Spleen (tissue), 11 donors: ENCODE results near the gene LMF2. TPM values are rescaled to one million over a fixed set of nuclear protein-coding genes. Genes with fewer than 3 reads are reported as not detected.
"Not testable (repeated sequence)": the region's sequence is repeated elsewhere in the genome, so short reads cannot be mapped to it uniquely, and the experiment has no call there.

Experiments used
- DNase-seq: peaks from one replicate; pipeline ENCODE4 v3.0.0-alpha.2; 2020
- H3K27ac ChIP-seq, 8 donors: fragments of 200-600 bp; sonication (generic) in 7 of 8; 1 replicate in 4 of 8; 2 replicates in 4 of 8; pipeline versions ENCODE4 v1.5.0 to v1.8.0; 2016 to 2021; ENCODE audit warnings: inconsistent platforms in 4 of 8, mild to moderate bottlenecking in 4 of 8, moderate library complexity in 1 of 8
- H3K27me3 ChIP-seq, 7 donors: fragments of 200-600 bp; sonication (generic) in 6 of 7; replicated peaks in 1 of 7; 1 replicate in 4 of 7; 2 replicates in 3 of 7; pipeline versions ENCODE4 v1.5.0 to v1.8.0; 2016 to 2021; ENCODE audit warnings: inconsistent platforms in 3 of 7, mild to moderate bottlenecking in 1 of 7
- H3K36me3 ChIP-seq, 6 donors: fragments of 200-600 bp; sonication (generic) in 5 of 6; 1 replicate in 4 of 6; 2 replicates in 2 of 6; pipeline versions ENCODE4 v1.5.0 to v1.8.0; 2016 to 2021; ENCODE audit warnings: inconsistent platforms in 2 of 6
- H3K4me1 ChIP-seq, 6 donors: fragments of 200-600 bp; sonication (generic) in 5 of 6; 1 replicate in 3 of 6; 2 replicates in 3 of 6; pipeline versions ENCODE4 v1.5.0 to v1.8.0; 2016 to 2021; ENCODE audit warnings: inconsistent platforms in 3 of 6
- H3K4me3 ChIP-seq, 8 donors: fragments of 200-600 bp; sonication (generic) in 7 of 8; 1 replicate in 4 of 8; 2 replicates in 4 of 8; pipeline versions ENCODE4 v1.5.0 to v1.8.0; 2016 to 2021; ENCODE audit warnings: inconsistent platforms in 4 of 8, mild to moderate bottlenecking in 4 of 8, moderate library complexity in 2 of 8
- H3K9me3 ChIP-seq, 8 donors: fragments of 200-600 bp; sonication (generic) in 7 of 8; 1 replicate in 4 of 8; 2 replicates in 4 of 8; pipeline versions ENCODE4 v1.5.0 to v1.8.0; 2016 to 2021; ENCODE audit warnings: inconsistent platforms in 4 of 8
- POLR2A ChIP-seq, 3 donors: fragments of 450-650 bp; IDR thresholded peaks; one replicate each; pipeline ENCODE4 v1.5.1; 2017; ENCODE audit warnings: antibody characterized with exemption in 3 of 3, mild to moderate bottlenecking in 1 of 3
- POLR2AphosphoS5 ChIP-seq, 3 donors: sonication (generic); formaldehyde crosslinking; IDR thresholded peaks; one replicate each; pipeline ENCODE4 v1.5.1; 2017; ENCODE audit warnings: antibody characterized with exemption in 3 of 3
- WGBS, 5 donors: extraction: QIAGEN DNeasy Blood & Tissue Kit in 3 of 5; methylation state at CpG; one replicate each; pipeline versions ENCODE4 v1.1.5 to v1.1.7; 2013 to 2018; 5-methylcytosine and 5-hydroxymethylcytosine counted together
- intact Hi-C: fragments of 100-400 bp; cut with DNase I; formaldehyde crosslinking; loops from one replicate; pipeline ENCODE4 v1.15.0; 2023; ENCODE audit warnings: low total_unique reads
- polyA plus RNA-seq, 3 donors: library from polyadenylated mRNA; stranded (reverse); fragments of 200-250 nt; gene quantifications; one replicate each; pipeline ENCODE4 v1.2.1, GENCODE V29; 2013
- total RNA-seq, 7 donors: library from RNA; depleted of rRNA in 3 of 7; stranded (reverse); fragments of >200 nt in 3 of 7; fragmentation: NEBNext Ultra II Directional in 4 of 7; extraction: Animal tissue kit (Norgen Biotek cat#: 25700) in 4 of 7; gene quantifications; one replicate each; pipeline versions ENCODE4 v1.1.0 to v1.2.1, GENCODE V29; 2016 to 2021
- TF ChIP-seq, protein P1 (sequence below), 11 experiments: fragments of 200-600 bp in 7 of 11; fragments of 450-650 bp in 4 of 11; sonication (generic) in 4 of 11; IDR thresholded peaks in 8 of 11; conservative IDR thresholded peaks in 3 of 11; 1 replicate in 7 of 11; 2 replicates in 4 of 11; pipeline versions ENCODE4 v1.4.0 to v1.8.0; 2016 to 2021; ENCODE audit warnings: antibody characterized with exemption in 11 of 11, inconsistent platforms in 4 of 11, mild to moderate bottlenecking in 1 of 11
- donor health status: healthy with polysubstance abuse.
- donor health status: DM: no; HTN: no; CAD: no; lungs with moderate emphysema.
- donor health status: DM: no; HTN: no; CAD: no.
- donor health status: Bipolar disorder and iron deficiency.
- donor health status: healthy.
- donor health status: DM: no; HTN: no; CAD: no.
- donor health status: DM: yes; HTN: yes; CAD: no.

LMF2 gene
- total and polyA plus RNA-seq, 10 donors = 36.6 to 81.1 (median 70.0) TPM

DNA sequence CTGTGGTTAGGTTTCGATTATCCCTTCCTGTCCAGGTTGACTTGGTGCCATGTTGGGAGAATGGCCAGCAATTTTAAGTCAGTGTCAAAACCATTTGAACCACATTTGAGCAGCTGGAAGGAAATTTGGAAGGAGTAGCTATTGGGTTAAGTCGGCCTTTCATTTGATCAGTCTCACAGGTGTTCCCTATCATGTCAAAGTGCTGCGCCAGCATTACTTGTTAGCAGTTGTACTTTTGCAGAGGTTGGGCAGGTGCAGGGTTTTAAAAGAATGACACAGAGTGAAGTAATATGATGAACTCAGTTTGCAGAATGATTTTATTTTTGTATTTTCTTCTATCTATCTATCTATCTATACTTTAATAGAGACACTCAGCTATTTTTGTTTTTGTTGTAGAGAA lies 28.7 kb upstream of the LMF2 start:
- no peaks in the 10 kb centered on the region for H3K36me3 ChIP-seq
- H3K4me1 ChIP-seq = peaks cover 27 to 100% (median 72%) of the 10 kb centered on the region in 6 donors
- 71 to 89% (median 82%) methylated on average over 3 of the region's 3 CpGs for WGBS, 5 donors
- no peak overlapping the region for H3K4me3 ChIP-seq
- TF ChIP-seq POLR2A (IDR thresholded peaks at IDR 0.05) (no peak), POLR2AphosphoS5 (IDR thresholded peaks at IDR 0.05) (no peak)
- TF ChIP-seq, protein P1, sequence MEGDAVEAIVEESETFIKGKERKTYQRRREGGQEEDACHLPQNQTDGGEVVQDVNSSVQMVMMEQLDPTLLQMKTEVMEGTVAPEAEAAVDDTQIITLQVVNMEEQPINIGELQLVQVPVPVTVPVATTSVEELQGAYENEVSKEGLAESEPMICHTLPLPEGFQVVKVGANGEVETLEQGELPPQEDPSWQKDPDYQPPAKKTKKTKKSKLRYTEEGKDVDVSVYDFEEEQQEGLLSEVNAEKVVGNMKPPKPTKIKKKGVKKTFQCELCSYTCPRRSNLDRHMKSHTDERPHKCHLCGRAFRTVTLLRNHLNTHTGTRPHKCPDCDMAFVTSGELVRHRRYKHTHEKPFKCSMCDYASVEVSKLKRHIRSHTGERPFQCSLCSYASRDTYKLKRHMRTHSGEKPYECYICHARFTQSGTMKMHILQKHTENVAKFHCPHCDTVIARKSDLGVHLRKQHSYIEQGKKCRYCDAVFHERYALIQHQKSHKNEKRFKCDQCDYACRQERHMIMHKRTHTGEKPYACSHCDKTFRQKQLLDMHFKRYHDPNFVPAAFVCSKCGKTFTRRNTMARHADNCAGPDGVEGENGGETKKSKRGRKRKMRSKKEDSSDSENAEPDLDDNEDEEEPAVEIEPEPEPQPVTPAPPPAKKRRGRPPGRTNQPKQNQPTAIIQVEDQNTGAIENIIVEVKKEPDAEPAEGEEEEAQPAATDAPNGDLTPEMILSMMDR (IDR thresholded peaks at IDR 0.05 in 8 of 11, conservative IDR thresholded peaks at IDR 0.05 in 3 of 11) = no peak
- H3K27me3 ChIP-seq = no peaks in the 10 kb centered on the region
- H3K9me3 ChIP-seq = no peaks in the 10 kb centered on the region
- peak overlapping the region in 5 of 8 donors; percentile 40 to 100 (median 99) for H3K27ac ChIP-seq
- DNase-seq = no peak
- intact Hi-C loops = no loop called here

GRCh38 chr22:50535113-50535512 lies 27.6 kb upstream of the LMF2 start:
- no peaks in the 10 kb centered on the region for H3K9me3 ChIP-seq
- H3K4me3 ChIP-seq = no peak overlapping the region
- TF ChIP-seq POLR2AphosphoS5 (IDR thresholded peaks at IDR 0.05) = peak in 1 of 3 donors; percentile 13
- TF ChIP-seq, protein P1 (IDR thresholded peaks at IDR 0.05 in 8 of 11, conservative IDR thresholded peaks at IDR 0.05 in 3 of 11) = no peak
- no peak for TF ChIP-seq POLR2A (IDR thresholded peaks at IDR 0.05)
- DNase-seq = no peak
- peaks cover 24 to 100% (median 72%) of the 10 kb centered on the region in 6 donors for H3K4me1 ChIP-seq
- peak overlapping the region; percentile 40 to 100 (median 99) for H3K27ac ChIP-seq
- 65 to 82% (median 73%) methylated on average over 7 to 8 of the region's 8 CpGs for WGBS, 5 donors
- intact Hi-C loops = no loop called here
- H3K27me3 ChIP-seq = no peaks in the 10 kb centered on the region
- no peaks in the 10 kb centered on the region for H3K36me3 ChIP-seq

GRCh38 chr22:50533856-50534711 lies 26.6 kb upstream of the LMF2 start:
- H3K4me1 ChIP-seq = peaks cover 18 to 99% (median 71%) of the 10 kb centered on the region in 6 donors
- H3K36me3 ChIP-seq, intact Hi-C loops, H3K9me3 ChIP-seq, DNase-seq, H3K27me3 ChIP-seq: not testable (repeated sequence)
- TF ChIP-seq POLR2AphosphoS5 (IDR thresholded peaks at IDR 0.05) (peak in 2 of 3 donors; percentile 61 to 62), POLR2A (IDR thresholded peaks at IDR 0.05) (peak in 1 of 3 donors; percentile 18)
- H3K27ac ChIP-seq = peak overlapping the region; percentile 22 to 100 (median 99)
- H3K4me3 ChIP-seq = peak overlapping the region in 1 of 8 donors; percentile 27
- 40 to 64% (median 50%) methylated on average over 21 of the region's 21 CpGs for WGBS, 5 donors

GRCh38 chr22:50532824-50533796 lies 25.6 kb upstream of the LMF2 start:
- Histone ChIP-seq H3K4me3 (peak overlapping the region in 1 of 8 donors; percentile 87), H3K36me3 (peaks cover 0 to 13% (median 0%) of the 10 kb centered on the region in 6 donors), H3K27ac (peak overlapping the region; percentile 97 to 100 (median 99)), H3K27me3 (no peaks in the 10 kb centered on the region), H3K4me1 (peaks cover 15 to 99% (median 70%) of the 10 kb centered on the region in 6 donors), H3K9me3 (no peaks in the 10 kb centered on the region)
- 61 to 85% (median 82%) methylated on average over 19 of the region's 19 CpGs for WGBS, 5 donors
- TF ChIP-seq POLR2A (IDR thresholded peaks at IDR 0.05) = no peak
- TF ChIP-seq, protein P1 (IDR thresholded peaks at IDR 0.05 in 8 of 11, conservative IDR thresholded peaks at IDR 0.05 in 3 of 11) = no peak
- no peak for TF ChIP-seq POLR2AphosphoS5 (IDR thresholded peaks at IDR 0.05)
- intact Hi-C loops = no loop called here
- peak; percentile 72 for DNase-seq
